Measurements from ENCODE around the gene CCSER1.

DNA sequence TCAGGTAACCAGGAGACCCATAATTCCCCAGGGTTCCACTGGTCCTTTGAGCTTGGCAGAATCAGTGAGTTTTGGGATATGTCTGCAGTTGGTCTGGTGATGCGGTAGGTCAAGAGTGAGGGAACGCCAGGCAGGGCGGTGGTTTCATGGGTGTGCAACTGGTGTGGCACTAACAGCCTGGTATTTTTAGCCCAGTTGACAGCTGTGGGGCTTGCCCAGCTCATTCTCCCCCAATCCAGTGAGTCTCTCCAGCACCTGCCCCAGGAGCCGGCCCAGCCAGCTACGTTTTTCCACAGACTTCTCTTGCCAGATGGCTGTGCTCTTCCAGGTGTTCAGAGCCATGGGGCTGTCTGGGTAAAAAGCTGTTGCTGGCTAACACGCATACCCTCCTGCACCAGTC is 1019.9 kb downstream of the CCSER1 start:
- TF ChIP-seq MXI1 (conservative IDR thresholded peaks at IDR 0.05; ENCODE audit: poor library complexity, severe bottlenecking) (no peak), REST (IDR thresholded peaks at IDR 0.05; ENCODE audit: borderline replicate concordance) (no peak), POLR2AphosphoS5 (IDR thresholded peaks at IDR 0.05) (no peak)
- TF ChIP-seq, protein P1, sequence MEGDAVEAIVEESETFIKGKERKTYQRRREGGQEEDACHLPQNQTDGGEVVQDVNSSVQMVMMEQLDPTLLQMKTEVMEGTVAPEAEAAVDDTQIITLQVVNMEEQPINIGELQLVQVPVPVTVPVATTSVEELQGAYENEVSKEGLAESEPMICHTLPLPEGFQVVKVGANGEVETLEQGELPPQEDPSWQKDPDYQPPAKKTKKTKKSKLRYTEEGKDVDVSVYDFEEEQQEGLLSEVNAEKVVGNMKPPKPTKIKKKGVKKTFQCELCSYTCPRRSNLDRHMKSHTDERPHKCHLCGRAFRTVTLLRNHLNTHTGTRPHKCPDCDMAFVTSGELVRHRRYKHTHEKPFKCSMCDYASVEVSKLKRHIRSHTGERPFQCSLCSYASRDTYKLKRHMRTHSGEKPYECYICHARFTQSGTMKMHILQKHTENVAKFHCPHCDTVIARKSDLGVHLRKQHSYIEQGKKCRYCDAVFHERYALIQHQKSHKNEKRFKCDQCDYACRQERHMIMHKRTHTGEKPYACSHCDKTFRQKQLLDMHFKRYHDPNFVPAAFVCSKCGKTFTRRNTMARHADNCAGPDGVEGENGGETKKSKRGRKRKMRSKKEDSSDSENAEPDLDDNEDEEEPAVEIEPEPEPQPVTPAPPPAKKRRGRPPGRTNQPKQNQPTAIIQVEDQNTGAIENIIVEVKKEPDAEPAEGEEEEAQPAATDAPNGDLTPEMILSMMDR (IDR thresholded peaks at IDR 0.05; ENCODE audit: poor library complexity, severe bottlenecking): no peak

Data from neural cell (in vitro differentiated cells).